Rectal smooth muscle tissue (tissue), 1 donor: ENCODE data around the gene KANTR.

Experiments
- H3K27ac ChIP-seq: one replicate; pipeline ENCODE4 v1.7.0; 2013; ENCODE audit warnings: low read depth, low read length, inconsistent platforms
- H3K27me3 ChIP-seq: one replicate; pipeline ENCODE4 v1.7.0; 2013; ENCODE audit warnings: low read length; ENCODE audit not compliant: control insufficient read depth, insufficient read depth
- H3K36me3 ChIP-seq: one replicate; pipeline ENCODE4 v1.7.0; 2013; ENCODE audit warnings: low read length; ENCODE audit not compliant: control insufficient read depth, insufficient read depth
- H3K4me1 ChIP-seq: one replicate; pipeline ENCODE4 v1.7.0; 2013; ENCODE audit warnings: low read length; ENCODE audit not compliant: control insufficient read depth, insufficient read depth
- H3K4me3 ChIP-seq: one replicate; pipeline ENCODE4 v1.7.0; 2013; ENCODE audit warnings: low read length
- H3K9ac ChIP-seq: one replicate; pipeline ENCODE4 v1.7.0; 2013; ENCODE audit warnings: low read length

KANTR gene

DNA sequence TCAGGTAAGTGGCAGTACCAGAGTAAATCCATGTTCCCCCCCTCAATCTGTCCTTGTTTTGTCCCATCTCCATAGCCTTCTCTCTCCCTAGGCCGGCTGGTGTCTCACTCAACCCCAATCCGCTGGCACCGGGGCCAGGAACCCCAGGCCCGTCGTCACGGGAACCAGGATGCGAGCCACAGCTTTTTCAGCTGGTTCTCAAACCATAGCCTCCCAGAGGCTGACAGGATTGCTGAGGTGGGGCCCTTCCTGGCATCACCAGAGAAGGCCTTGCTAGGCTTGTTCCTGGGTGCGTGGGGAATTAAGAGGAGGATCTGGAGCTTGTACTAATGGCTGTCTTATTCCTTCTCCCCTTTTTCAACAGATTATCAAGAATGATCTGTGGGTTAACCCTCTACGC lies 9.1 kb upstream of the KANTR start:
- no peak overlapping the region for H3K4me3 ChIP-seq
- H3K36me3 ChIP-seq, result no peaks in the 10 kb centered on the region
- H3K27me3 ChIP-seq, result peaks cover 4% of the 10 kb centered on the region
- peaks cover 4% of the 10 kb centered on the region for H3K4me1 ChIP-seq
- no peak overlapping the region for H3K27ac ChIP-seq
- H3K9ac ChIP-seq, result no peak overlapping the region

DNA sequence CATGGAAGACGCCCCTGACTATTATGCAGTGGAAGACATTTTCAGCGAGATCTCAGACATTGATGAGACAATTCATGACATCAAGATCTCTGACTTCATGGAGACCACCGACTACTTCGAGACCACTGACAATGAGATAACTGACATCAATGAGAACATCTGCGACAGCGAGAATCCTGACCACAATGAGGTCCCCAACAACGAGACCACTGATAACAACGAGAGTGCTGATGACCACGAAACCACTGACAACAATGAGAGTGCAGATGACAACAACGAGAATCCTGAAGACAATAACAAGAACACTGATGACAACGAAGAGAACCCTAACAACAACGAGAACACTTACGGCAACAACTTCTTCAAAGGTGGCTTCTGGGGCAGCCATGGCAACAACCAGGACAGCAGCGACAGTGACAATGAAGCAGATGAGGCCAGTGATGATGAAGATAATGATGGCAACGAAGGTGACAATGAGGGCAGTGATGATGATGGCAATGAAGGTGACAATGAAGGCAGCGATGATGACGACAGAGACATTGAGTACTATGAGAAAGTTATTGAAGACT lies 8.2 kb upstream of the KANTR start:
- H3K9ac ChIP-seq, result no peak overlapping the region
- no peaks in the 10 kb centered on the region for H3K36me3 ChIP-seq
- peaks cover 4% of the 10 kb centered on the region for H3K4me1 ChIP-seq
- no peak overlapping the region for H3K27ac ChIP-seq
- H3K27me3 ChIP-seq, result peaks cover 7% of the 10 kb centered on the region
- no peak overlapping the region for H3K4me3 ChIP-seq

DNA sequence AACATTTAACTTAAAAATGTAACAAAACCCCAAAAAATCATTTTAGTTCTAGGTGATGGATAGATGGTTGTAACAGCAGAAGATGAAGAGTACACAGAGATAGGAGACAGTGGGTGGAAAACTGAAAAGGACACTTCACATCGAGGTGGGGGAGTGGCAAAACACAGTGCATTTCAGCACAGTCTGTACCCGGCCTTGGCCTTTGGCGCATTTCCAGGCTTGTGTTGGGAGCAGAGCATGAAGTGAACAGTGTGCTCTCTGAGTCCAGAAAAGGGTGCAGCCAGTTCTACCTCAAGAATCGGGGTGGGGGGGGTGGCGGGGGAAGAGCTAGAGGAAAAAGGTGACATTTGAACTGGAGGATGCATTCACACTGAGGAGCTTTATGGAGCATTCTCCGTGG lies 7.5 kb upstream of the KANTR start:
- Histone ChIP-seq H3K27ac (peak overlapping the region; percentile 40), H3K9ac (no peak overlapping the region), H3K27me3 (peaks cover 7% of the 10 kb centered on the region), H3K36me3 (no peaks in the 10 kb centered on the region), H3K4me3 (no peak overlapping the region), H3K4me1 (peaks cover 4% of the 10 kb centered on the region)

DNA sequence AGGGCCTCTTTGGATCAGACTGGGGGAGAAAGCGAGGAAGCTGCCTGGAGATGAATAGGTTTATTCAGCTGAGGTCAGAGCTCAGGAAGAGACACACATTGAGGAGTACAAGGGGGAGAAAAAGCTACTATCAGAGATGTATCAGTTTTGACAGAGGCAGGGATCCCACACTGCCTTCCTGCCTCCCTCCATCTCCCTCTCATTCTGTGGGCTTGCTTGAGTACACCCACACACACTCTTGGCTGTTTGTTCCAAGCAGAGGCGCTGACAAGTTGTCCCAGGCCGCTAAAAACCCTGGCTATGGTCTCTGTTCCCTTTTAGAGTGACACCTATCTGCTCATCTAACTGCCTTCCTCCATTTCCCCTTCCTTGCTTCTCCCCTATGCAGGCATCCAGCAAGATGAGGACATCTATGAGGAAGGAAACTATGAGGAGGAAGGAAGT lies 6.5 kb upstream of the KANTR start:
- H3K27ac ChIP-seq, result peak overlapping the region; percentile 76
- peaks cover 4% of the 10 kb centered on the region for H3K4me1 ChIP-seq
- H3K36me3 ChIP-seq, result no peaks in the 10 kb centered on the region
- H3K4me3 ChIP-seq, result no peak overlapping the region
- peaks cover 7% of the 10 kb centered on the region for H3K27me3 ChIP-seq
- H3K9ac ChIP-seq, result no peak overlapping the region

DNA sequence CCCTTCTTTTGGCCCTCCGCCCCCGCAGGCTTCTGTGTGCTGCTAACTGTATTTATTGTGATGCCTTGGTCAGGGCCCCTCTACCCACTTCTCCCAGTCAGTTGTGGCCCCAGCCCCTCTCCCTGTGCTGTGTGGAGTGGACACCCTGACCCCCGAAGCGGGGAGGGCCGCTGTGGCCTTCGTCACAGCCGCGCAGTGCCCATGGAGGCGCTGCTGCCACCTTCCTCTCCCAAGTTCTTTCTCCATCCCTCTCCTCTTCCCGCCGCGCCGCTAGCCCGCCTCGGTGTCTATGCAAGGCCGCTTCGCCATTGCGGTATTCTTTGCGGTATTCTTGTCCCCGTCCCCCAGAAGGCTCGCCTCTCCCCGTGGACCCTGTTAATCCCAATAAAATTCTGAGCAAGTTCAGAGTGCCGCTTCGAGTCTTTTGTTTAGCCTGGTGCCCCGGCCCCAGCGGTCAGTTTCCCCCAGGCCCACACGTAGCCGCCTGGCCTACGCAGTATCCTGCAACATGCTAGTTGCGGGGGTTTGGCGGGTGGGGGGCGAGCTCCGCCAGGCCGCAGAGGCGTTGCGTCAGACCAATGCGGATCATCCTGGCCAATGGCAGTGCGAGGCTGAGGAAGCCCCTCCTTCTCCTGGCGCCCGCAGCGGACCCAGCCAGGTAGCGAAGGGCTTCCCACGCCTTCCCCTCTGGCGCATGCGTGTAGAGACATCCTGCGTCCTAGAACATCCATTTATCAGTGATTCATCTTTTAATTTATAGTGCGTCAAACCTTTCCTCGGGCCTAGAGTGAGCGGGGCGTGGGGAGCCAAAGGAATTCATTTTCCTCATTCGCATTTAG lies 5.6 kb upstream of the KANTR start:
- H3K27ac ChIP-seq, result peak overlapping the region; percentile 76
- H3K9ac ChIP-seq, result peak overlapping the region; percentile 7
- H3K36me3 ChIP-seq, result no peaks in the 10 kb centered on the region
- H3K4me3 ChIP-seq, result peak overlapping the region; percentile 63
- H3K4me1 ChIP-seq, result peaks cover 4% of the 10 kb centered on the region
- H3K27me3 ChIP-seq, result peaks cover 7% of the 10 kb centered on the region

DNA sequence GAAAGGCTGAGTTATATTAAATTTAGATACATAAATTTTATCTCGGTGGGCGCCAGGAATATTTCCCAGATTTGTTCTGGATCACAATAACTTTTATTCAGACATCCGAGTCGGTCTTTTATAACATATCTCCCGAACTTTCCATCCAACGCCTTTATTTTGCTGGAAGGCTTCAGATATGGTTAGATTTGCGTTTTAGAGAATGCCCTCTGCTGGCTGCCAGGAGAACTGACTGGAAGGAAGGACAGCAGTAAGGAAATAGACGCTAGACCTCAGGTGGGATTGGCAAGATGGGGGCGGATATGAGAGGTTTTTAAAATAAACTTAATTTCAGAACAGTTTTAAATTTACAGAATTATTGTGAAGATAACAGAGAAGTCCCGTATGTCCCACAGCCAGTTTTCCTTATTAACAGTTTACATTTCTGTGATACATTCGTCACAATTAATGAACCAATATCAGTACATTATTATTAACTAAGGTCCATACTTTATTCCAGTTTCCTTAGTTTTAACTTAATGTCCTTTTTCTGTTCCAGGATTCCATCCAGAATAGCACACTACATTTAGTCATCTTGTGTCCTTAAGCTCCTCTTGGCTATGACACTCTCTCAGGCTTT lies 4.6 kb upstream of the KANTR start:
- H3K27ac ChIP-seq, result peak overlapping the region; percentile 76
- peaks cover 2% of the 10 kb centered on the region for H3K4me1 ChIP-seq
- peak overlapping the region; percentile 7 for H3K9ac ChIP-seq
- peak overlapping the region; percentile 63 for H3K4me3 ChIP-seq
- peaks cover 7% of the 10 kb centered on the region for H3K27me3 ChIP-seq
- H3K36me3 ChIP-seq, result no peaks in the 10 kb centered on the region

DNA sequence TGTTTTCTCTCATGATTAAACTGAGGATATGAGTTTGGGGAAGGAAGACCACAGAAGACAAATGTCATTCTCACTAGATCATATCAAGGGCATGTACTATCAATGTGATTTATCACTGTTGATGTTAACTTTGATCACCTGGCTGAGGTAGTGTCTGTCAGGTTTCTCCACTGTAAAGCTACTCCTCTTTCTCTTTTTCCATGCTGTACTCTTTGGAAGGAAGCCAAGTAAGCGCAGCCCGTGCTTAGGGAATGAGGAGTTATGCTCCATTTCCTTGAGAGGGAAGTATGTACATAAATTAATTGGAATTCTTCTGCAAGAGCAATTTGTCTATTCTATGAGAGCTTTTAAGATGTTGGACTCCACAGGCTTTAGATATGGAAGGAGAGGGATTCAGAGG lies 4.0 kb upstream of the KANTR start:
- Histone ChIP-seq H3K4me1 (peaks cover 2% of the 10 kb centered on the region), H3K27me3 (peaks cover 7% of the 10 kb centered on the region), H3K36me3 (no peaks in the 10 kb centered on the region), H3K4me3 (no peak overlapping the region), H3K9ac (no peak overlapping the region), H3K27ac (no peak overlapping the region)

DNA sequence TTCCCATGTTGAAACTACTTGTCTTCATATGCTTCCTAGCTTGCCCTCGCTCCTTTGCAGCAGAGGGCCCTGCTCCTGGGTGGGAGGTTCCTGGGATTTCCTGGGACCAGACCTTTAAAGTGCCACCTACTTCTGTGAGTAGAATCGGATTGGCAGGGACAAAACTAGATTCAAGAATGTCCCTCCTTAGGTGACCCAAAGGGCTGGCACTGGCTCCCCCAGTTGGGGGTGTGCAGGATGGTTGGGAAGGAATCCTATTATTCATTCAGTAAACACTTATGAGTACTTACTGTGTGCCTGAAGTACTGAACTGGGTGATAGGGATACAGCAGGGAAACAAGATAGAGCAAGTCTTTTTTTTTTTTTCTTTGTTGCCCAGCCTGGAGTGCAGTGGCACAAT lies 2.6 kb upstream of the KANTR start:
- no peak overlapping the region for H3K27ac ChIP-seq
- no peak overlapping the region for H3K9ac ChIP-seq
- peaks cover 7% of the 10 kb centered on the region for H3K27me3 ChIP-seq
- no peaks in the 10 kb centered on the region for H3K36me3 ChIP-seq
- peaks cover 2% of the 10 kb centered on the region for H3K4me1 ChIP-seq
- no peak overlapping the region for H3K4me3 ChIP-seq

DNA sequence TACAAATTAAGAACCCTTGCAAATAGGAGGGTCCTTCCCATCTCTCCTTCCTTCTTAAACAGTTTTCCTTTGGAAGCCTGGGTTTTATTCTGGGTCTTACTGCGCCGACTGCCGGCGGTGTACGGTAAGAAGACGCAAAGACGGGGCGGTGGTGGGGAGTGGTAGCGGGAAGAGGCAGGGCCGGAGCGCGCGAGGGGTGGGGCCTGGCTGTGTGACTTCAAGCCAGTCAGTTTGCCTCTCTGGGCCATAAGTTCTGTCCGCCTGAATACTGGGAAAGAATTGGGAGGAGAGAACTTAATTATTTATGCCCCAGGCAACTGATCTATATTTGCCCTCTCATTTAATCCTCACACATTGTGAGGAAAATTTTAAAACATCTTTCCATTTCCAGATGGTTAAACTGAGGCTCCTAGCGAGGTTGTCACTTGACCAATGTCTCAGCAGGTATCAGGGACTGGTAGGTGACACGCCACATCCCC lies 726 bp upstream of the KANTR start:
- H3K36me3 ChIP-seq, result no peaks in the 10 kb centered on the region
- H3K9ac ChIP-seq, result no peak overlapping the region
- H3K4me3 ChIP-seq, result peak overlapping the region; percentile 19
- peaks cover 3% of the 10 kb centered on the region for H3K27me3 ChIP-seq
- H3K4me1 ChIP-seq, result no peaks in the 10 kb centered on the region
- peak overlapping the region; percentile 72 for H3K27ac ChIP-seq

DNA sequence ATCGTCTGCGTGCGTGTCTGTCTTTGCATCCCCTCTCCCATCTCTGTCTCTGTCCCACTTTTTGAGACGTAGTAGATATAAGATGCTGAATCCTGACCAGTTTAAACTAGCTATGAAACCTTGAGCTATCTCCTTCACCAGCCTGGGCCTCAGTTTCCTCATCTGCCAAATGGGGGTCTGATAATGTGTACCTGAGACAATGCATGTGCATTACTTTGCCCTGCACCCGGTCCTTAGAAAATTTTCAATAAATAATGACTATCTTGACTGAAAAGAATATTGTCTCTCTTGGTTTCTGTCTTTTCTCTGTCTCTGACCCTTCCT lies 602 bp downstream of the KANTR start:
- Histone ChIP-seq H3K36me3 (no peaks in the 10 kb centered on the region), H3K9ac (no peak overlapping the region), H3K4me3 (peak overlapping the region; percentile 69), H3K27me3 (peaks cover 3% of the 10 kb centered on the region), H3K27ac (peak overlapping the region; percentile 86), H3K4me1 (no peaks in the 10 kb centered on the region)

DNA sequence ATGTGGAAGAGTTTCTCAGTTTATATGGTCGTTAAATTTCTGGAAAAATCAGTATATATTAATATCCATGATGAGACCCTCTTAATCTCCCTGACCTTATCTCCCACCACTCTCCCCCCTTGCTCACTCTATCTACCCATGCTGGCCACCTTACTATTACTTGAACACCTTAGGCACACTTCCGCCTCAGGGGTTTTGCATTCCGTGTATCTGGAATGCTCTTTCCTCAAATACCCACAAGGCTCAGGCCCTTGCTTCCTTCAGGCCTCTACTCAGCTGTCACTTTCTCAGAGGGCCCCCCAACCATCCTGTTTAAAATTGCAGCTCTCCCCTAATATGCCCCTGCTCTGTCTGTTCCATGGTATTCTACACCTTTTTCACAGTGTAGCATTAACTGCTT lies 1.9 kb downstream of the KANTR start:
- H3K27me3 ChIP-seq, result no peaks in the 10 kb centered on the region
- H3K9ac ChIP-seq, result no peak overlapping the region
- H3K4me1 ChIP-seq, result no peaks in the 10 kb centered on the region
- no peaks in the 10 kb centered on the region for H3K36me3 ChIP-seq
- no peak overlapping the region for H3K4me3 ChIP-seq
- no peak overlapping the region for H3K27ac ChIP-seq

DNA sequence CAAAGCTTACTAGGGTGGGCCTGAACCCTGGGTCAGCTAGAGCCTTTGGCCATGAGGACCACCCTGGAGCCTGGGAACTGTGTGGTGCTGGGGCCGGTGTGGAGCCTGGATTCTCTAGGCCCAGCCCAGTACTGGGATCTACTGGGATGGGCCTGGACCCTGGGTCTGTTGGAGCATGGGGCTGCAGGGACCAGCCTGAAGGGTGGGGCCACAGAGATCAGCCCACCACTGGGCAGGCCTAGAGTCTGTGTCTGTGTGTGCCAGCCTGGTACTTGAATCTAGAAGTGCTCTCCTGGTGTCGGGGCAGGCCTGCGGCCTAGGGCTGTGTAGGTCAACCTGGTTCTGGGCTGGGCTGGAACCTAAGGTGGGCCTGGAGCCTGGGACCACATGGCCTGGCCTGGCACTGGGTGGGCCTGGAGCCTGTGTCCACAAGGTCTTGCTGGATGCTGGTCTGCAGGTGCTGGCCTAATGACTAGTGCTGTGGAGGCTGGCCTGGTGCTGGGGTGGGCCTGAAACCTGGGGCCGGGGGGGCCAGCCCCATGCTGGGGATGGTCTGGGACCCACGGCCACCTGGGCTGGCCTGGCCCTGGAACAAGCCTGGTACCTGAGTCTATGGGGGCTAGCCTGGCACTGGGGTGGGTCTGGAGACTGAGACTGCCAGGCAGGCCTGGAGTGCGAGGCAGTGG lies 21.1 kb downstream of the KANTR start:
- H3K27ac ChIP-seq, result peak overlapping the region; percentile 61
- no peaks in the 10 kb centered on the region for H3K4me1 ChIP-seq
- H3K4me3 ChIP-seq, result no peak overlapping the region
- no peak overlapping the region for H3K9ac ChIP-seq
- no peaks in the 10 kb centered on the region for H3K36me3 ChIP-seq
- H3K27me3 ChIP-seq, result no peaks in the 10 kb centered on the region
